GM21526 (cell line): ENCODE data around the gene CFAP70.

ENCODE experiments used
- ATAC-seq: cut with Tn5 transposase; IDR thresholded peaks from one replicate; pipeline ENCODE4 v1.9.1; 2021; ENCODE audit warnings: moderate library complexity; ENCODE audit not compliant: unreplicated experiment, low FRiP score

The CFAP70 gene

GRCh38 chr10:73220989-73221388 is 137.7 kb downstream of the CFAP70 start:
- no peak for ATAC-seq

GRCh38 chr10:73219384-73219783 is 139.3 kb downstream of the CFAP70 start:
- ATAC-seq, result no peak

GRCh38 chr10:73218431-73219191 is 140.1 kb downstream of the CFAP70 start:
- no peak for ATAC-seq

- no peak for ATAC-seq
These were observed 141.0 kb downstream of the CFAP70 start for GRCh38 chr10:73217628-73218027.

- no peak for ATAC-seq
These were observed 142.9 kb downstream of the CFAP70 start for GRCh38 chr10:73215749-73216148.

DNA sequence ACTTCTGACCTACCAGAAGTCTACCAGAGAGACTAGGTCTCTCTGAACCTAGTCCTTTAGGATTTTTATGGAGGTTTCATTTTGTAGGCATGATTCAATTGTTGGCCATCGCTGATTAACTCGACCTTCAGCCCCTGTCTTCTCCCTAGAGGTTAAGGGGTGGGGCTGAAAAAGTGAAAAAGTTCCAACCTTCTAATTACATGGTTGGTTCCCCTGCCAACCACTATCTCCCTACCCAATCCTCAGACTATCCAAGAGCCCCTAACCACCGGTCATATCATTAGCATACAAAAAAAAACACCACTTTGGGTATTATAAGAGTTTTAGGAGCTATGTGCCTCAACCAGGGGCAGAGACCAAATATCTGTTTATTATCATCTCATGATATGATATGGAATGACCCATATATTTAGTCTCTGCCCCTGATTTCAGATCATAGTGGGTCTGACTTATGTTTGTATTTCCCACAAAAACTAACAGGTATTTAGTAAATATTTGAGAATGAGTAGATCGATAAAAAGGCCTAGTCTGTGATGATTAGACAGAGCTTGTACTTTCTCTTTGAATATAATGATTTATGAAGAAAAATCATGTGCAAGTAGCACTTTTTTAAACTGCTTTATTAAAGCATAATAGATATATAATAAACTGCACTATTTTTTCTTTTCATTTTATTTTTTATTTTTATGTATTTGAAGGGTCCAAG is 147.4 kb downstream of the CFAP70 start:
- ATAC-seq, result no peak

GRCh38 chr10:73210395-73211105 is 148.1 kb downstream of the CFAP70 start:
- no peak for ATAC-seq

DNA sequence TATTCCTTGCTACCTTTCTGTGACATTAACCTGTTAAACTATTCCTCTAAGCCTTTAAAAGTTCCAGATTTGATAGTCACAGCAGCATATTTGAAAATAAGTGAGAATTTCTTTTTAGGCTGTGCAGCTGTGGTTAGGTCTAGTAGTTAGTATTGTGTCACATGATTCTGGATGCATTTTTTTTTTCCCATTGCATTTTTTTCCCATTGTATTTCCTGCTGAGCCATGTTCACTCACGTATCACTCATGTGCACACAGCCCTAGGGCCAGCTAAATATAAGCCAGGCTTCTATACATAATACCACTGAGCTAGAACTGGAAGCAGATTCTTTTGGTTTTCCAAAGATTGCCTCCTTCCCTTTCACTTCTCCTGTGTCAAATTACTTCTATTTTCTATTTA is 149.0 kb downstream of the CFAP70 start:
- ATAC-seq, result no peak

GRCh38 chr10:73207883-73208282 is 150.8 kb downstream of the CFAP70 start:
- no peak for ATAC-seq

- ATAC-seq, result no peak
These were observed 152.3 kb downstream of the CFAP70 start for GRCh38 chr10:73206385-73206784.

DNA sequence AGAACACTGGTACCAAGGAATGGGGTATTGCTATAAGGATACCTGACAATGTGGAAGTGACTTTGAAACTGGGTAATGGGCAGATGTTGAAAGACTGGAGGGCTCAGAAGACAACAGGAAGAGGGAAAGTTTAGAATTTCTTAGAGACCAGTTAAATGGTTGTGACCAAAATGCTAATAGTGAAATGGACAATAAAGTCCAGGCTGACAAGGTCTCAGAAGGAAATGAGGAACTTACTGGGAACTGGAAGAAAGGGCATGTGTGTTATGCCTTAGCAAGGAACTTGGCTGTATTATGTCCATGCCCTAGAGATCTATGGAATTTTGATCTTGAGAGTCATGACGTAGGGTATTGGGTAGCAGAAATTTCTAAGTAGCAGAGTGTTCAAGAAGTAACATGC is 152.8 kb downstream of the CFAP70 start:
- ATAC-seq, result no peak

GRCh38 chr10:73205081-73205480 is 153.6 kb downstream of the CFAP70 start:
- ATAC-seq, result no peak
